Tibial nerve (tissue), 4 donors: ENCODE results near the gene DDX1. TPM values are rescaled to one million over a fixed set of nuclear protein-coding genes. Genes with fewer than 3 reads are reported as not detected.

Experiments
- DNase-seq, 2 donors: peaks; one replicate each; pipeline ENCODE4 v3.0.0-alpha.2; 2019; ENCODE audit warnings: low spot score in 2 of 2
- H3K27ac ChIP-seq, 4 donors: fragments of 200-600 bp; sonication (generic) in 3 of 4; one replicate each; pipeline ENCODE4 v1.5.1; 2017 to 2019; ENCODE audit warnings: mild to moderate bottlenecking in 1 of 4
- H3K27me3 ChIP-seq, 2 donors: fragments of 200-600 bp; sonication (generic) in 1 of 2; one replicate each; pipeline versions ENCODE4 v1.5.1 to v1.6.0; 2017 to 2019
- H3K36me3 ChIP-seq, 3 donors: fragments of 200-600 bp; sonication (generic); one replicate each; pipeline ENCODE4 v1.5.1; 2018 to 2019
- H3K4me1 ChIP-seq, 4 donors: fragments of 200-600 bp; sonication (generic) in 3 of 4; one replicate each; pipeline ENCODE4 v1.5.1; 2017 to 2019
- H3K4me3 ChIP-seq, 4 donors: fragments of 200-600 bp; sonication (generic) in 3 of 4; one replicate each; pipeline ENCODE4 v1.5.1; 2017 to 2019; ENCODE audit warnings: mild to moderate bottlenecking in 1 of 4, moderate library complexity in 1 of 4
- H3K9me3 ChIP-seq, 4 donors: fragments of 200-600 bp; sonication (generic) in 3 of 4; one replicate each; pipeline ENCODE4 v1.5.1; 2017 to 2019
- EP300 ChIP-seq, 2 donors: sonication (generic); formaldehyde crosslinking; IDR thresholded peaks; one replicate each; pipeline ENCODE4 v1.6.1; 2017; ENCODE audit warnings: antibody characterized with exemption in 2 of 2, mild to moderate bottlenecking in 1 of 2
- POLR2A ChIP-seq, 2 donors: fragments of 450-650 bp; IDR thresholded peaks; one replicate each; pipeline ENCODE4 v1.6.1; 2017; ENCODE audit warnings: antibody characterized with exemption in 2 of 2, mild to moderate bottlenecking in 2 of 2, moderate library complexity in 2 of 2
- WGBS, 2 donors: methylation state at CpG; one replicate each; pipeline ENCODE4 v1.1.5; 2018; 5-methylcytosine and 5-hydroxymethylcytosine counted together
- total RNA-seq, 4 donors: library from RNA; depleted of rRNA; stranded (reverse); fragments of >200 nt; gene quantifications; one replicate each; pipeline ENCODE4 v1.1.0, GENCODE V29; 2016
- TF ChIP-seq, protein P1 (sequence below), 5 experiments: fragments of 200-600 bp in 3 of 5; fragments of 450-650 bp in 2 of 5; sonication (generic) in 3 of 5; IDR thresholded peaks; one replicate each; pipeline ENCODE4 v1.5.1; 2016 to 2019; ENCODE audit warnings: antibody characterized with exemption in 5 of 5, mild to moderate bottlenecking in 3 of 5, moderate library complexity in 2 of 5

DDX1 gene
- total RNA-seq, 4 donors from 2014 or later: 54.9 to 64.7 (median 57.3) TPM

DNA sequence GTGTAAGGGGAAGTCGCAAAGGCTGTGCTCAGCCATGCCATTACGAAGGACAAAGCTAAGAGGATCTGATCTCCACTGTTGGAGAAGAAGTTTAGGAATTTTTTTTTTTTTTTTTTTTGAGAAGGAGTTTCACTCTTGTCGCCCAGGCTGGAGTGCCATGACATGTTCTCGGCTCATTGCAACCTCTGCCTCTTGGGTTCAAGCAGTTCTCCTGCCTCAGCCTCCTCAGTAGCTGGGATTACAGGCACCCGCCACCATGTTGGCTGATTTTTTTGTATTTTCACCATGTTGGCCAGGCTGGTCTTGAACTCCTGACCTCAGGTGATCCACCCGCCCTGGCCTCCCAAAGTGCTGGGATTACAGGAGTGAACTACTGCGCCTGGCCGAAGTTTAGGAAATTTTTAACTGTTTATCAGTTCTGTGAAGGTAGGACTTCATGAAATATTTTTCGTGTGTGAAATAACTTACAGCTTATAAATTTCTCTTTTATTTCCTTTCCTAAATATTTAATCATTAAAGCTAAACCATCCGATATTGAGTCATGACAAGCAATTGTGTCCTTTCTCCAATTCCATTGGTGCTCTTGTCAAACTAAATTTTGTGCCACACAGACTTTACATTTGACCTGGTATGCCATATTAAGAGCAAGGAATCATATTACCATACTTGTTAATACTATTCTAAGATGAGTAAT lies 22.2 kb downstream of the DDX1 start:
- no peak overlapping the region for H3K4me3 ChIP-seq
- DNase-seq: no peak
- 95 to 96% methylated on average over 10 of the region's 10 CpGs for WGBS, 2 donors
- no peaks in the 10 kb centered on the region for H3K27me3 ChIP-seq
- TF ChIP-seq, protein P1, sequence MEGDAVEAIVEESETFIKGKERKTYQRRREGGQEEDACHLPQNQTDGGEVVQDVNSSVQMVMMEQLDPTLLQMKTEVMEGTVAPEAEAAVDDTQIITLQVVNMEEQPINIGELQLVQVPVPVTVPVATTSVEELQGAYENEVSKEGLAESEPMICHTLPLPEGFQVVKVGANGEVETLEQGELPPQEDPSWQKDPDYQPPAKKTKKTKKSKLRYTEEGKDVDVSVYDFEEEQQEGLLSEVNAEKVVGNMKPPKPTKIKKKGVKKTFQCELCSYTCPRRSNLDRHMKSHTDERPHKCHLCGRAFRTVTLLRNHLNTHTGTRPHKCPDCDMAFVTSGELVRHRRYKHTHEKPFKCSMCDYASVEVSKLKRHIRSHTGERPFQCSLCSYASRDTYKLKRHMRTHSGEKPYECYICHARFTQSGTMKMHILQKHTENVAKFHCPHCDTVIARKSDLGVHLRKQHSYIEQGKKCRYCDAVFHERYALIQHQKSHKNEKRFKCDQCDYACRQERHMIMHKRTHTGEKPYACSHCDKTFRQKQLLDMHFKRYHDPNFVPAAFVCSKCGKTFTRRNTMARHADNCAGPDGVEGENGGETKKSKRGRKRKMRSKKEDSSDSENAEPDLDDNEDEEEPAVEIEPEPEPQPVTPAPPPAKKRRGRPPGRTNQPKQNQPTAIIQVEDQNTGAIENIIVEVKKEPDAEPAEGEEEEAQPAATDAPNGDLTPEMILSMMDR (IDR thresholded peaks at IDR 0.05): no peak
- TF ChIP-seq POLR2A (IDR thresholded peaks at IDR 0.05): no peak
- TF ChIP-seq EP300 (IDR thresholded peaks at IDR 0.05): no peak
- H3K9me3 ChIP-seq: no peaks in the 10 kb centered on the region
- peaks cover under 1 to 64% (median 3%) of the 10 kb centered on the region in 3 donors for H3K36me3 ChIP-seq
- H3K27ac ChIP-seq: no peak overlapping the region
- H3K4me1 ChIP-seq: no peaks in the 10 kb centered on the region

DNA sequence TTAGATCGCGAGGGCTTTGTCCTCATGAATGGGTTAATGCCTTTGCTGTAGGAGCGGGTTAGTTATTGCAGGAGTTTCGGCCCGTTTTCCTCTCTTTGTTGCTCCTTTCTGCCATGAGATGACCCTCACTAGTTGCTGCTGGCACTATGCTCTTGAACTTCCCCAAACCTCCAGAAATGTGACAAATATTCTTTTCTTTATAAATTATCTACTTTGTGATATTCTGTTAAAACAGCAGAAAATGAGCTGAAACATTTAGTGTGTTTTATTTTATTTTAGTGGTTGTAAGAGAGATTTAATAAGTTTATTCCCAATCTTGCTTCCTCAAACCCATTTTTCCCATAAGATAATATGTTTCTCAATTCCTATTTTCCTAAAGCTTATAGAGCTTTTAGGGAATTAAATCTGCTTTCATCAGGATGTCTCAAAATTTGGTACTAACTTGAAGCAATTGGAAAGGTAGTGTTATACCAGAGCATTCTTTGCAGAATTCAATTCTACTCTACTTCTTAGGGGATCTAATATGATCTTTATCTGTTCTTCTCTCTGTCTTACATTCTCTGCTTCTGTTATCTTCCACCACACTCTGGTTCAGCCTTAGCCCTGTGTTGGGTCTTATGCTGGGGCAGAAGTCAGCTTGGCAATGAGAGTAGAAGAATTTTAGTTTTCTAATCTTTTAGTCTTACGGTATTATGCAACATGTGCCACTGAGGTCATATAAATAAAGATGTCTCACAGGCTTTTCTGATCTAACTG lies 23.1 kb downstream of the DDX1 start:
- 66 to 75% methylated on average over 6 of the region's 6 CpGs for WGBS, 2 donors

DNA sequence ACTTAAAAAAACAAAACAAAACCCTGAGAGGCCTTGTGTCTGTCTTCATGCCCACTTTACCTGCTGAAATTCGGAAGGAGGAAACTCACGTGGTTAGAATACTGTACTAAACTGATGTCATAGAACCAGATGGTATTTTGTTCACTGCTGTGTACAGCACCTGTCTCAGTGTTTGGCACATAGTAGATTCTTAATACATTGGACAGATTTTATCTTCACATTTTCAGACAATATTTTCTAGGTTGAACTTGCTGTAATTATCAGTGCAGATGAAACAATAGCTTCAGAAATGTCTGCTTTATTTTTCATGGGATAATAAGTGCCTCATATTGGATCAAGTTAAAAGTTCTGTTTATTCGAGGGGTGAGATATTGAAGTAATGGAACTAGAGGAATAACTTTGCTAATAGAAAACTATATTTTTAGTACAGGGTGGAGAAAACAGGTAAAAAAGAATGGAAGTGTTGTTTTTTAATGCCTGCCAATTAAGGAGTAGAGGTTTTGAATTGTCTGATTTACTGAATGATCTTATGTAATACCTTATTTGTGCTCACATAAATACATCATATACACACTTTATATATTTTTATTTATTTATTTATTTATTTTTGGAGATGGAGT lies 23.7 kb downstream of the DDX1 start:
- Histone ChIP-seq H3K9me3 (no peaks in the 10 kb centered on the region), H3K27me3 (no peaks in the 10 kb centered on the region), H3K36me3 (peaks cover 3 to 64% (median 5%) of the 10 kb centered on the region in 3 donors), H3K27ac (no peak overlapping the region), H3K4me3 (no peak overlapping the region), H3K4me1 (no peaks in the 10 kb centered on the region)
- no peak for DNase-seq
- WGBS, 2 donors: 76 to 85% methylated on average over 3 of the region's 3 CpGs
- TF ChIP-seq POLR2A (IDR thresholded peaks at IDR 0.05) (no peak), EP300 (IDR thresholded peaks at IDR 0.05) (no peak)
- TF ChIP-seq, protein P1 (IDR thresholded peaks at IDR 0.05): no peak

More for the DNA sequence above, 23.1 kb downstream of the DDX1 start:
- H3K4me1 ChIP-seq: no peaks in the 10 kb centered on the region
- no peaks in the 10 kb centered on the region for H3K27me3 ChIP-seq
- H3K9me3 ChIP-seq: no peaks in the 10 kb centered on the region
- no peak for DNase-seq
- TF ChIP-seq POLR2A (IDR thresholded peaks at IDR 0.05) (no peak), EP300 (IDR thresholded peaks at IDR 0.05) (no peak)
- TF ChIP-seq, protein P1 (IDR thresholded peaks at IDR 0.05): no peak
- H3K4me3 ChIP-seq: no peak overlapping the region
- peaks cover 3 to 64% (median 5%) of the 10 kb centered on the region in 3 donors for H3K36me3 ChIP-seq
- H3K27ac ChIP-seq: no peak overlapping the region

DNA sequence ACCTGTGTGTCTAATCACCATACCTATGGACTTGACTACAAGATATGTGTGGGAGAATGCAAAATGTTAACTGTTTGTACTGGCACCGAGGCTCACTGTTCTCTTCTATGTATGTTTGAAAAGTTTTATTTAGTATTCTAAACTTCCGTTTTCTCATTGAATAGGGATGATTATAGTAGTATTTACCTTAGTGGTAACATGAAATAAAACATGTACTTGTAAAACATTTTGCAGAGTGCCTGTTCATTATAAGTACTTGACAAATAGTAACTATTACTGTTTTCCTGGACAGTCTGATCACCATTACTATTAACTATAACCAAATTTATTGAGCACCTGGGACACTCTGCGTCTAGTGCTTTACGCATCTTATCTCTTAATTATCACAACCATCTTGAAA lies 24.8 kb downstream of the DDX1 start:
- H3K4me1 ChIP-seq: no peaks in the 10 kb centered on the region
- peaks cover 3 to 70% (median 5%) of the 10 kb centered on the region in 3 donors for H3K36me3 ChIP-seq
- H3K4me3 ChIP-seq: no peak overlapping the region
- 90 to 97% methylated on average over 4 of the region's 4 CpGs for WGBS, 2 donors
- no peak overlapping the region for H3K27ac ChIP-seq
- no peaks in the 10 kb centered on the region for H3K27me3 ChIP-seq
- no peaks in the 10 kb centered on the region for H3K9me3 ChIP-seq
- no peak for DNase-seq
- TF ChIP-seq, protein P1 (IDR thresholded peaks at IDR 0.05): no peak
- TF ChIP-seq EP300 (IDR thresholded peaks at IDR 0.05): no peak
- TF ChIP-seq POLR2A (IDR thresholded peaks at IDR 0.05): no peak
